ENCODE data around the gene SLC25A5. TPM values are rescaled to one million over a fixed set of nuclear protein-coding genes. Genes with fewer than 3 reads are reported as not detected.

Gene SLC25A5
- total RNA-seq, 4 donors from 2014 or later: 165 to 302 (median 209) TPM

DNA sequence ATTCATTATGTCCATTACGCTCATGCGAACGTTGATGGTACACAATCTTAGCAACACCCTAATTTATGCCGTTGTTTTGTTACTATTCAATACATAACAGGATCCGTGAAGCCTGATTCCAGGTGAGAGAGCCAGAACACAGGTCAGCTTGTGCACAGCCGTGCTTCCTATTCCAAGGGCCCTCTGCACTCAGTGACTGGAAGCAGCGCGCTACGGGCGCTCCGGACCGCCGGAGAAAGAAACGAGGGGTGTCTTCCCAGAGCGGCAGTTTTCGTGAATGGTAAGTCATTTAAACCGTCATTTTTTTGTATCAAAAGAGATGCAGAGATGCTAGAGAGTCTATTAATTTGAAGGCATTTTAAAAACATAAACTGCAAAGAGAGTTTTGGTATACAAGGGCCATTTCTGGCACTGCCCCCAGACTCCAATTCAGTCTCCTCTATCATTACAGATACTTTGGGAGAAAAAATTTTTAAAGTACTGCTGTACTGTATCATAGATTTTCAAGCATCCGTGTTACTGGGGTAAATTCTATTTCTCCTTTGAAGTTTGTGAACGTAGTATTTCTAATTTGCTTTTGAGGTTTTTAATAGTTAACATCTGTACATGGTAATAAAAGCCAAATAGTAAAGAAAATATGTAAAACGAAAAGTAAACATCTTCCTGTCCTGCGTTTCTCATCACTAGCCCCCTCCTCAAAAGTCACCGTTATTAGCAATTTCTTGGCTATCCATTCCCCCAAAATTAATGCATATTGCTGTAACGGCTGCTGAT lies 6.6 kb downstream of the SLC25A5 start:
- peaks cover 0 to 20% of the 10 kb centered on the region in 2 donors for H3K36me3 ChIP-seq
- no peak overlapping the region for H3K4me3 ChIP-seq
- WGBS, 2 donors (ENCODE audit: low coverage in 1 of 2): 71 to 75% methylated on average over 11 of the region's 23 CpGs
- TF ChIP-seq EP300 (IDR thresholded peaks at IDR 0.05) (no peak), POLR2A (IDR thresholded peaks at IDR 0.05) (no peak), POLR2AphosphoS5 (IDR thresholded peaks at IDR 0.05) (no peak)
- TF ChIP-seq, protein P1, sequence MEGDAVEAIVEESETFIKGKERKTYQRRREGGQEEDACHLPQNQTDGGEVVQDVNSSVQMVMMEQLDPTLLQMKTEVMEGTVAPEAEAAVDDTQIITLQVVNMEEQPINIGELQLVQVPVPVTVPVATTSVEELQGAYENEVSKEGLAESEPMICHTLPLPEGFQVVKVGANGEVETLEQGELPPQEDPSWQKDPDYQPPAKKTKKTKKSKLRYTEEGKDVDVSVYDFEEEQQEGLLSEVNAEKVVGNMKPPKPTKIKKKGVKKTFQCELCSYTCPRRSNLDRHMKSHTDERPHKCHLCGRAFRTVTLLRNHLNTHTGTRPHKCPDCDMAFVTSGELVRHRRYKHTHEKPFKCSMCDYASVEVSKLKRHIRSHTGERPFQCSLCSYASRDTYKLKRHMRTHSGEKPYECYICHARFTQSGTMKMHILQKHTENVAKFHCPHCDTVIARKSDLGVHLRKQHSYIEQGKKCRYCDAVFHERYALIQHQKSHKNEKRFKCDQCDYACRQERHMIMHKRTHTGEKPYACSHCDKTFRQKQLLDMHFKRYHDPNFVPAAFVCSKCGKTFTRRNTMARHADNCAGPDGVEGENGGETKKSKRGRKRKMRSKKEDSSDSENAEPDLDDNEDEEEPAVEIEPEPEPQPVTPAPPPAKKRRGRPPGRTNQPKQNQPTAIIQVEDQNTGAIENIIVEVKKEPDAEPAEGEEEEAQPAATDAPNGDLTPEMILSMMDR (IDR thresholded peaks at IDR 0.05): no peak
- H3K9me3 ChIP-seq: no peaks in the 10 kb centered on the region
- H3K27ac ChIP-seq: no peak overlapping the region
- no peaks in the 10 kb centered on the region for H3K27me3 ChIP-seq
- ATAC-seq: no peak
- H3K4me1 ChIP-seq: peaks cover 0 to 8% (median 0%) of the 10 kb centered on the region in 3 donors

DNA sequence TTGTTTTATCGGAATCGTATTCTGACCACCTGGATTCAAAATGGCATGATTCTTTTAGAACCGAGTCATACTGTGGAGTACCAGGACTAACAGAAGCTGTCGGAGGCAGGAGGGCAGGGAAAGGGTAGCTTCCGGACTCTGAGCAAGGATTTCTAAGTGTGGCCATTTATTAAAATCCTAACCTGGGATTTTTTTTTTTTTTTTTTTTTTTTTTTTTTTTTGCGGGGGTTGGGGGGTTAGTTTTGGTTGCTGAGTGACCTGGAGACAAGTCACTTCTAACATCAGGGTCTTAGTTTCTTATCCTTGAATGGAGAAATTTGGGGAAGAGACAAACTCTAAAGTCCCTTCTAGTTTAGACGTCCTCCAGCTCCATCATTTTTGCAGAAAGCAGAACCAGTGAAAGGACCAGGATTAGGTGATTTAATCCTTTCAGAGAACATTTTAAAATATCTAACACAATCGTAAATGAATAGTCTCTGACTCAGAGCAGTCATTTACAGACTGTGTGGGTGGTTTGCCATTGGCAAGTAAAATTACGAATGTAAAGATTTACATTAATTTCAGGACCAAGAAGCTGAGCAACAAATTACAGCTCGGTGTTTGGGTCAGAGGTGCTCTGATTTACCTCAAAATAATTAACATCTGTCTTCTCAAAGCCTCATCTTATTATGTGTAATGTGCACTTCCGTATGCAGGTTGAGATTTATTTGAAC lies 7.3 kb downstream of the SLC25A5 start:
- no peaks in the 10 kb centered on the region for H3K27me3 ChIP-seq
- peaks cover 0 to under 1% (median 0%) of the 10 kb centered on the region in 3 donors for H3K4me1 ChIP-seq
- no peak for ATAC-seq
- peaks cover 0 to 13% of the 10 kb centered on the region in 2 donors for H3K36me3 ChIP-seq
- no peak overlapping the region for H3K4me3 ChIP-seq
- 49 to 83% methylated on average over 5 to 6 of the region's 11 CpGs for WGBS, 2 donors (ENCODE audit: low coverage in 1 of 2)
- no peak overlapping the region for H3K27ac ChIP-seq
- H3K9me3 ChIP-seq: no peaks in the 10 kb centered on the region
- no peak for TF ChIP-seq POLR2AphosphoS5 (IDR thresholded peaks at IDR 0.05)
- no peak for TF ChIP-seq EP300 (IDR thresholded peaks at IDR 0.05)
- TF ChIP-seq POLR2A (IDR thresholded peaks at IDR 0.05): no peak
- TF ChIP-seq, protein P1 (IDR thresholded peaks at IDR 0.05): no peak

DNA sequence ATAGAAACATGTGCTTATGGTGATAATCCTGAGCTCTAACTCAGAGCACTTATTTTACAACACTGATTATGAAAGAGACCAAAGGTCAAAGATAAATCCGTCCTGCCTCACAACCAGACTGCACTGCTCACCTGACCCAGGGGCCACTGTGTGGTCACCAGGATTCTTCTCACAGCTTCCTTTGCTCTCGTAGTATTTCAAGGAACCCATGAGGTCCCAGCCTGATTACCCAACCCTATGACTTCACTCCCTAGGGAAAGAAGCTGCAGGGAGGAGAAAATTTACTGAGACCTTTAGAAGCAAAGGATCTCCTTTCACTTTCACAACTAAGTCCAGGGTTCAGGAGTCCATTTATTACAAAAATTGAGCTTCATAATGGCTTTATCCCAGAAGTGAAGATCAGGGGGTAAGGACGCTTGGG lies 9.6 kb downstream of the SLC25A5 start:
- peak; percentile 72 for ATAC-seq
- no peak for TF ChIP-seq POLR2A (IDR thresholded peaks at IDR 0.05)
- TF ChIP-seq, protein P1 (IDR thresholded peaks at IDR 0.05): no peak
- no peak for TF ChIP-seq POLR2AphosphoS5 (IDR thresholded peaks at IDR 0.05)
- TF ChIP-seq EP300 (IDR thresholded peaks at IDR 0.05): no peak
- no peak overlapping the region for H3K27ac ChIP-seq

DNA sequence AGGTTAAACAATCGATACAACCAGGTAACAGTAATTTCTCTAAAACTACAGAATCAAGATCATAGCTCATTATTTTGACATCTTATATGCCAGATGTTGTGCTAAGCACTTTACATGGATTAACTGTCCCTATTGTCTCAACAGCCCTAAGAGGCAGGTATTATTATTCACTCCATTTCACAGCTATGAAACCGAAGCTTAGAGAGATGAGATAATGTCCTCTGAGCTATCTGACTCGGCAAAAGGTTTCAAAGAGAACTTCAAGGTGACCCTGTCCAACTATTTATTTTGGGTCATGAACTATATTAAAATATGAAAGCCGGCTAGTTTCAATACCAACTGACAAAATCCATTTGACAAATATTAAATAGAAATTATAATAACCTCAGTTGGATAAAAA lies 10.3 kb downstream of the SLC25A5 start:
- Histone ChIP-seq H3K9me3 (no peaks in the 10 kb centered on the region), H3K4me3 (no peak overlapping the region), H3K4me1 (peaks cover 0 to 6% (median 0%) of the 10 kb centered on the region in 3 donors), H3K27ac (no peak overlapping the region), H3K36me3 (no peaks in the 10 kb centered on the region), H3K27me3 (no peaks in the 10 kb centered on the region)
- no peak for ATAC-seq
- 80 to 100% methylated on average over 1 to 4 of the region's 4 CpGs for WGBS, 2 donors (ENCODE audit: low coverage in 1 of 2)
- no peak for TF ChIP-seq EP300 (IDR thresholded peaks at IDR 0.05)
- TF ChIP-seq, protein P1 (IDR thresholded peaks at IDR 0.05): no peak
- no peak for TF ChIP-seq POLR2AphosphoS5 (IDR thresholded peaks at IDR 0.05)
- TF ChIP-seq POLR2A (IDR thresholded peaks at IDR 0.05): no peak

More for the DNA sequence above, 9.6 kb downstream of the SLC25A5 start:
- no peaks in the 10 kb centered on the region for H3K27me3 ChIP-seq
- no peak overlapping the region for H3K4me3 ChIP-seq
- WGBS, 2 donors (ENCODE audit: low coverage in 1 of 2): 63 to 69% methylated on average over 3 of the region's 3 CpGs
- H3K9me3 ChIP-seq: no peaks in the 10 kb centered on the region
- H3K4me1 ChIP-seq: peaks cover 0 to 6% (median 0%) of the 10 kb centered on the region in 3 donors
- H3K36me3 ChIP-seq: no peaks in the 10 kb centered on the region
